HEK293T (cell line): ENCODE results near the gene TMEM131.

Experiments used
- ARNT ChIP-seq: fragments of 450-650 bp; IDR thresholded peaks from 2 replicates; pipeline ENCODE4 v1.6.1; 2017; ENCODE audit warnings: mild to moderate bottlenecking
- BHLHE40 ChIP-seq: fragments of 450-650 bp; IDR thresholded peaks from 2 replicates; pipeline ENCODE4 v1.6.1; 2016; ENCODE audit warnings: mild to moderate bottlenecking, moderate library complexity, borderline replicate concordance
- CTBP1 ChIP-seq: fragments of 450-650 bp; IDR thresholded peaks from 2 replicates; pipeline ENCODE4 v1.6.1; 2016; ENCODE audit warnings: borderline replicate concordance
- ELF4 ChIP-seq: fragments of 450-650 bp; IDR thresholded peaks from 2 replicates; pipeline ENCODE4 v1.6.1; 2017; ENCODE audit warnings: antibody characterized with exemption
- FOXA1 ChIP-seq: fragments of 450-650 bp; IDR thresholded peaks from 2 replicates; pipeline ENCODE4 v1.6.1; 2016; ENCODE audit warnings: mild to moderate bottlenecking
- FOXK2 ChIP-seq: fragments of 450-650 bp; IDR thresholded peaks from 2 replicates; pipeline ENCODE4 v1.6.1; 2016; ENCODE audit warnings: mild to moderate bottlenecking
- FOXM1 ChIP-seq: fragments of 450-650 bp; IDR thresholded peaks from 2 replicates; pipeline ENCODE4 v1.6.1; 2017; ENCODE audit warnings: mild to moderate bottlenecking, borderline replicate concordance
- L3MBTL2 ChIP-seq: fragments of 450-650 bp; conservative IDR thresholded peaks from 2 replicates; pipeline ENCODE4 v1.6.1; 2016; ENCODE audit warnings: mild to moderate bottlenecking
- NFRKB ChIP-seq: fragments of 450-650 bp; IDR thresholded peaks from 2 replicates; pipeline ENCODE4 v1.6.1; 2016; ENCODE audit warnings: mild to moderate bottlenecking, moderate library complexity
- PKNOX1 ChIP-seq: fragments of 450-650 bp; IDR thresholded peaks from 2 replicates; pipeline ENCODE4 v1.6.1; 2016
- SP1 ChIP-seq: fragments of 450-650 bp; IDR thresholded peaks from 2 replicates; pipeline ENCODE4 v1.6.1; 2017
- SUZ12 ChIP-seq: fragments of 450-650 bp; IDR thresholded peaks from 2 replicates; pipeline ENCODE4 v1.6.1; 2016; ENCODE audit warnings: mild to moderate bottlenecking
- TARDBP ChIP-seq: fragments of 450-650 bp; IDR thresholded peaks from 2 replicates; pipeline ENCODE4 v1.6.1; 2016
- ZNF384 ChIP-seq: fragments of 450-650 bp; IDR thresholded peaks from 2 replicates; pipeline ENCODE4 v1.6.1; 2016

- TF ChIP-seq BHLHE40 (no peak), CTBP1 (no peak), PKNOX1 (no peak), FOXA1 (no peak), ARNT (no peak), SP1 (no peak), SUZ12 (no peak), ZNF384 (no peak), ELF4 (no peak), NFRKB (no peak), TARDBP (no peak), FOXM1 (no peak), FOXK2 (no peak), L3MBTL2 (no peak)
Measured at GRCh38 chr2:97781981-97782380, 213.8 kb downstream of the TMEM131 start.
